Measurements from ENCODE around the gene STUM.

DNA sequence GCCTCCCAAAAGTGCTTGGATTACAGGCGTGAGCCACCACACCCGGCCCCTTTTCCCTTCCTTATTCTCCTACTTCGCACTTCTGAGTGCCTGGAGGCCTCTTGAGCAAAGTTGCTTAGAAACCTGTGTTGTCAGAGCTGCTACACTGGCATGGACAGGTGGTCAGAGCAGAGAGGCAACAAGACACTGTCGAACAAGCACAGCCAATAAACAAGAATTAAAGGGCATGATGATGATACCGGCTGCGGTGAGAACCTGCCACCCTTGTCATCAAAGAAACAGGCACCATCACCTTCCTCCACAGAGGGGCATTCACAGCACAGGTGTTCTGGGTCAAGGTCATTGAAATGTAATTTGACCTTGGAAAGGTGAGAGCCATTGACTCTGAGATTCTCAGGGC lies 23.3 kb downstream of the STUM start:
- TF ChIP-seq EZH2 (IDR thresholded peaks at IDR 0.05; ENCODE audit: borderline replicate concordance, low read length) = no peak
- TF ChIP-seq, protein P1, sequence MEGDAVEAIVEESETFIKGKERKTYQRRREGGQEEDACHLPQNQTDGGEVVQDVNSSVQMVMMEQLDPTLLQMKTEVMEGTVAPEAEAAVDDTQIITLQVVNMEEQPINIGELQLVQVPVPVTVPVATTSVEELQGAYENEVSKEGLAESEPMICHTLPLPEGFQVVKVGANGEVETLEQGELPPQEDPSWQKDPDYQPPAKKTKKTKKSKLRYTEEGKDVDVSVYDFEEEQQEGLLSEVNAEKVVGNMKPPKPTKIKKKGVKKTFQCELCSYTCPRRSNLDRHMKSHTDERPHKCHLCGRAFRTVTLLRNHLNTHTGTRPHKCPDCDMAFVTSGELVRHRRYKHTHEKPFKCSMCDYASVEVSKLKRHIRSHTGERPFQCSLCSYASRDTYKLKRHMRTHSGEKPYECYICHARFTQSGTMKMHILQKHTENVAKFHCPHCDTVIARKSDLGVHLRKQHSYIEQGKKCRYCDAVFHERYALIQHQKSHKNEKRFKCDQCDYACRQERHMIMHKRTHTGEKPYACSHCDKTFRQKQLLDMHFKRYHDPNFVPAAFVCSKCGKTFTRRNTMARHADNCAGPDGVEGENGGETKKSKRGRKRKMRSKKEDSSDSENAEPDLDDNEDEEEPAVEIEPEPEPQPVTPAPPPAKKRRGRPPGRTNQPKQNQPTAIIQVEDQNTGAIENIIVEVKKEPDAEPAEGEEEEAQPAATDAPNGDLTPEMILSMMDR (conservative IDR thresholded peaks at IDR 0.05 in 1 of 2, IDR thresholded peaks at IDR 0.05 in 1 of 2; ENCODE audit: extremely low read depth in 1 of 2, insufficient read depth in 1 of 2, low read depth in 1 of 2, low read length in 2 of 2) = no peak
